Ishikawa (cell line): ENCODE data around the gene ZSWIM5.

Source experiments
- CEBPB ChIP-seq: IDR thresholded peaks from 2 replicates; pipeline ENCODE4 v1.6.1; 2012
- CREB1 ChIP-seq: IDR thresholded peaks from 2 replicates; pipeline ENCODE4 v1.6.1; 2012; ENCODE audit warnings: low read depth
- EGR1 ChIP-seq: IDR thresholded peaks from 2 replicates; pipeline ENCODE4 v1.6.1; 2012
- EP300 ChIP-seq: IDR thresholded peaks from 2 replicates; pipeline ENCODE4 v1.6.1; 2012; ENCODE audit warnings: borderline replicate concordance
- FOXM1 ChIP-seq: IDR thresholded peaks from 2 replicates; pipeline ENCODE4 v1.6.1; 2012; ENCODE audit warnings: low read depth, borderline replicate concordance
- MAX ChIP-seq: IDR thresholded peaks from 2 replicates; pipeline ENCODE4 v1.6.1; 2012
- NFIC ChIP-seq: IDR thresholded peaks from 2 replicates; pipeline ENCODE4 v1.6.1; 2012
- RAD21 ChIP-seq: IDR thresholded peaks from 2 replicates; pipeline ENCODE4 v1.6.1; 2012; ENCODE audit warnings: low read depth
- REST ChIP-seq: IDR thresholded peaks from 2 replicates; pipeline ENCODE4 v1.6.1; 2012; ENCODE audit warnings: low read depth, mild to moderate bottlenecking
- TAF1 ChIP-seq: IDR thresholded peaks from 2 replicates; pipeline ENCODE4 v1.6.1; 2012; ENCODE audit warnings: low read depth, mild to moderate bottlenecking
- TCF12 ChIP-seq: IDR thresholded peaks from 2 replicates; pipeline ENCODE4 v1.6.1; 2012; ENCODE audit warnings: low read depth
- TEAD4 ChIP-seq: IDR thresholded peaks from 2 replicates; pipeline ENCODE4 v1.6.1; 2012
- USF1 ChIP-seq: IDR thresholded peaks from 2 replicates; pipeline ENCODE4 v1.6.1; 2012
- YY1 ChIP-seq: IDR thresholded peaks from 2 replicates; pipeline ENCODE4 v1.6.1; 2012; ENCODE audit warnings: low read depth
- ZBTB7A ChIP-seq: IDR thresholded peaks from 2 replicates; pipeline ENCODE4 v1.6.1; 2012; ENCODE audit warnings: low read depth

ZSWIM5 gene

GRCh38 chr1:45111239-45111638, 95.2 kb downstream of the ZSWIM5 start:
- no peak for TF ChIP-seq EGR1
- TF ChIP-seq TAF1: no peak
- no peak for TF ChIP-seq ZBTB7A
- no peak for TF ChIP-seq YY1

- TF ChIP-seq ZBTB7A (no peak), TEAD4 (no peak), CREB1 (no peak), MAX (no peak)
Observed at GRCh38 chr1:45107782-45108181, 98.6 kb downstream of the ZSWIM5 start.

GRCh38 chr1:45103534-45103933, 102.9 kb downstream of the ZSWIM5 start:
- TF ChIP-seq TEAD4: no peak
- no peak for TF ChIP-seq MAX
- TF ChIP-seq CREB1: no peak
- TF ChIP-seq TAF1: no peak
- TF ChIP-seq ZBTB7A: no peak
- TF ChIP-seq NFIC: no peak
- TF ChIP-seq TCF12: no peak
- no peak for TF ChIP-seq YY1
- no peak for TF ChIP-seq CEBPB

GRCh38 chr1:45101947-45102346, 104.5 kb downstream of the ZSWIM5 start:
- TF ChIP-seq MAX (no peak), YY1 (no peak), FOXM1 (no peak), RAD21 (no peak), EGR1 (no peak), EP300 (no peak), NFIC (no peak), ZBTB7A (no peak), TEAD4 (no peak), TAF1 (no peak), USF1 (no peak)

GRCh38 chr1:45097944-45098343, 108.5 kb downstream of the ZSWIM5 start:
- TF ChIP-seq EGR1 (no peak), ZBTB7A (no peak), CREB1 (no peak), FOXM1 (no peak), NFIC (no peak), RAD21 (no peak), REST (no peak), MAX (no peak), USF1 (no peak), CEBPB (no peak), EP300 (no peak), TAF1 (no peak), TCF12 (no peak), YY1 (no peak)

GRCh38 chr1:45097079-45097478, 109.3 kb downstream of the ZSWIM5 start:
- TF ChIP-seq EGR1 (no peak), MAX (no peak), TEAD4 (no peak), TAF1 (no peak), TCF12 (no peak), NFIC (no peak), YY1 (no peak), CEBPB (no peak)

- TF ChIP-seq CEBPB: no peak
- TF ChIP-seq NFIC: no peak
- TF ChIP-seq CREB1: no peak
- no peak for TF ChIP-seq EP300
- TF ChIP-seq TCF12: no peak
- TF ChIP-seq TEAD4: no peak
- TF ChIP-seq EGR1: no peak
- no peak for TF ChIP-seq TAF1
- TF ChIP-seq MAX: no peak
- TF ChIP-seq YY1: no peak
- TF ChIP-seq ZBTB7A: no peak
Observed at GRCh38 chr1:45095450-45095849, 111.0 kb downstream of the ZSWIM5 start.

GRCh38 chr1:45093334-45093733, 113.1 kb downstream of the ZSWIM5 start:
- TF ChIP-seq TEAD4 (no peak), RAD21 (no peak), MAX (no peak), NFIC (no peak), REST (no peak), USF1 (no peak), EP300 (no peak), FOXM1 (no peak), YY1 (no peak), TCF12 (no peak), EGR1 (no peak)
